AG09319 (cell line): Measurements from ENCODE around the gene ZNF638.

Experiments used
- DNase-seq: peaks from one replicate; pipeline ENCODE4 v3.0.0-alpha.2; 2010; ENCODE audit warnings: low read depth; ENCODE audit errors: extremely low read depth
- CTCF ChIP-seq: IDR thresholded peaks from 2 replicates; pipeline ENCODE4 v1.5.1; 2011; ENCODE audit warnings: low read depth, mild to moderate bottlenecking, inconsistent platforms, low read length, moderate library complexity

ZNF638 gene

GRCh38 chr2:71331581-71332434 is at the start of gene ZNF638:
Gene ZNF638 (plus strand): TSS chr2:71331782. CDS start chr2:71348955, 17,173 bp downstream.
- peak; percentile 56 for TF ChIP-seq CTCF
- peak; percentile 81 for DNase-seq

GRCh38 chr2:71281950-71282349 is 49.6 kb upstream of the ZNF638 start:
- no peak for DNase-seq
- TF ChIP-seq CTCF: no peak

- no peak for TF ChIP-seq CTCF
- DNase-seq: no peak
These were observed 49.1 kb upstream of the ZNF638 start for GRCh38 chr2:71282493-71282892.

GRCh38 chr2:71283131-71283530 is 48.5 kb upstream of the ZNF638 start:
- TF ChIP-seq CTCF: no peak
- no peak for DNase-seq

GRCh38 chr2:71285706-71286105 is 45.9 kb upstream of the ZNF638 start:
- TF ChIP-seq CTCF: no peak
- no peak for DNase-seq

GRCh38 chr2:71291398-71291797 is 40.2 kb upstream of the ZNF638 start:
- DNase-seq: no peak
- no peak for TF ChIP-seq CTCF

GRCh38 chr2:71292159-71292558 is 39.4 kb upstream of the ZNF638 start:
- no peak for DNase-seq
- no peak for TF ChIP-seq CTCF
